Aorta (tissue), 5 donors: ENCODE measurements around the gene INPP5B. TPM values are rescaled to one million over a fixed set of nuclear protein-coding genes. Genes with fewer than 3 reads are reported as not detected.
A peak's percentile ranks its signal among the peaks of the same experiment; 100 is the strongest.
"Not testable (repeated sequence)": the region's sequence is repeated elsewhere in the genome, so short reads cannot be mapped to it uniquely, and the experiment has no call there.

Experiments used
- ATAC-seq: fragments of 200-7000 bp; cut with Tn5 transposase; one replicate; pipeline ENCODE4 v1.9.1; 2022; ENCODE audit warnings: moderate library complexity; ENCODE audit not compliant: low FRiP score
- DNase-seq, 2 donors: peaks; one replicate each; pipeline ENCODE4 v3.0.0-alpha.2; 2020
- H3K27ac ChIP-seq, 2 donors: one replicate each; pipeline ENCODE4 v1.5.1; 2013; ENCODE audit warnings: low read length in 2 of 2, mild to moderate bottlenecking in 2 of 2, moderate library complexity in 2 of 2, control low read depth in 1 of 2, inconsistent platforms in 1 of 2, low read depth in 1 of 2
- H3K27me3 ChIP-seq, 2 donors: one replicate each; pipeline ENCODE4 v1.6.1; 2013; ENCODE audit warnings: control low read depth in 1 of 2, low read length in 1 of 2, mild to moderate bottlenecking in 1 of 2, moderate library complexity in 1 of 2; ENCODE audit not compliant: insufficient read depth in 2 of 2, control insufficient read depth in 1 of 2
- H3K36me3 ChIP-seq, 2 donors: one replicate each; pipeline ENCODE4 v1.6.1; 2013; ENCODE audit warnings: control low read depth in 1 of 2, low read length in 1 of 2, mild to moderate bottlenecking in 1 of 2; ENCODE audit not compliant: insufficient read depth in 2 of 2, control insufficient read depth in 1 of 2
- H3K4me1 ChIP-seq, 2 donors: one replicate each; pipeline ENCODE4 v1.6.1; 2013; ENCODE audit warnings: low read length in 2 of 2, control low read depth in 1 of 2, mild to moderate bottlenecking in 1 of 2, moderate library complexity in 1 of 2; ENCODE audit not compliant: insufficient read depth in 2 of 2, control insufficient read depth in 1 of 2
- H3K4me3 ChIP-seq, 2 donors: one replicate each; pipeline ENCODE4 v1.5.1; 2013; ENCODE audit warnings: low read length in 2 of 2, control low read depth in 1 of 2, mild to moderate bottlenecking in 1 of 2
- H3K9me3 ChIP-seq: one replicate; pipeline ENCODE4 v1.6.1; 2013; ENCODE audit warnings: mild to moderate bottlenecking, low read length; ENCODE audit not compliant: control insufficient read depth
- WGBS, 2 donors: extraction: QIAGEN DNeasy Blood & Tissue Kit; methylation state at CpG; one replicate each; pipeline ENCODE4 v1.1.7; 2013; 5-methylcytosine and 5-hydroxymethylcytosine counted together
- intact Hi-C, 2 donors: fragments of 100-400 bp; cut with DNase I; formaldehyde crosslinking; loops; one replicate each; pipeline versions ENCODE4 v1.14.2 to v1.15.0; 2022
- polyA plus RNA-seq, 2 donors: library from polyadenylated mRNA; stranded (reverse); fragments of 200-250 nt; gene quantifications; one replicate each; pipeline ENCODE4 v1.2.3, GENCODE V29; 2013
- total RNA-seq, 2 donors: library from RNA; stranded (reverse); fragmentation: NEBNext Ultra II Directional; extraction: Animal tissue kit (Norgen Biotek cat#: 25700); gene quantifications; one replicate each; pipeline ENCODE4 v1.2.1, GENCODE V29; 2021
- donor health status: healthy with polysubstance abuse.
- donor health status: Bipolar disorder and iron deficiency.
- donor health status: DM: no; HTN: no; CAD: no.
- donor health status: DM: no; HTN: no; CAD: no.
- donor health status: DM: yes; HTN: yes; CAD: no.

The INPP5B gene
- total and polyA plus RNA-seq, 4 donors = 6.4 to 52.2 (median 33.3) TPM

- H3K9me3 ChIP-seq, intact Hi-C loops, ATAC-seq, DNase-seq, H3K4me3 ChIP-seq, H3K27me3 ChIP-seq, H3K36me3 ChIP-seq, H3K27ac ChIP-seq: not testable (repeated sequence)
- peaks cover 2 to 12% of the 10 kb centered on the region in 2 donors for H3K4me1 ChIP-seq
- WGBS, 2 donors = 85 to 93% methylated on average over 8 of the region's 8 CpGs
Observed at GRCh38 chr1:37910886-37911285, 36.0 kb downstream of the INPP5B start.

- H3K4me3 ChIP-seq, H3K9me3 ChIP-seq, ATAC-seq, H3K27me3 ChIP-seq, intact Hi-C loops, H3K4me1 ChIP-seq, H3K36me3 ChIP-seq, DNase-seq: not testable (repeated sequence)
- H3K27ac ChIP-seq = peak overlapping the region in 1 of 2 donors; percentile 25
- WGBS, 2 donors = 97 to 98% methylated on average over 10 of the region's 10 CpGs
Observed at GRCh38 chr1:37908531-37908930, 38.3 kb downstream of the INPP5B start.

DNA sequence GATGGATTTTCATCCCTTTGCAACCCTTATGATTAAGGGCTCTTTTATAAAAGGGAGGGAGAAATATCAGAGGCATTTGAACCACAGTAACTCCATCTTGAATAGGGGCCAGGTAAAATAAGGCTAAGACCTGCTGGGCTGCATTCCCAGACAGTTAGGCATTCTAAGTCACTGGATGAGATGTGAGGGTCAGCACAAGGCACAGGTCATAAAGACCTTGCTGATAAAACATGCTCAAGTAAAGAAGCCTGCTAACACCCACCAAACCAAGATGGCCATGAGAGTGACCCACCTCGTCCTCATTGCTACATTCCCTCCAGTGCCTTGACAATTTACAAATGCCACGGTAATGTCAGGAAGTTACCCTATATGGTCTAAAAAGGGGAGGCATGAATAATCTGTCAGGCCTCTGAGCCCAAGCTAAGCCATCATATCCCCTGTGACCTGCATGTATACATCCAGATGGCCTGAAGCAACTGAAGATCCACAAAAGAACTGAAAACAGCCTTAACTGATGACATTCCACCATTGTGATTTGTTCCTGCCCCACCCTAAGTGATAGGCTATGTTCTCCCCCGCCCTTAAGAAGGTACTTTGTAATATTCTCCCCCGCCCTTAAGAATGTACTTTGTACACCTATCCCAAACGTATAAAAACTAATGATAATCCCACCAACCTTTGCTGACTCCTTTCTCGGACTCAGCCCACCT is 39.3 kb downstream of the INPP5B start:
- intact Hi-C loops, H3K9me3 ChIP-seq, H3K4me3 ChIP-seq, H3K36me3 ChIP-seq, ATAC-seq, H3K4me1 ChIP-seq, H3K27me3 ChIP-seq, DNase-seq: not testable (repeated sequence)
- 69 to 72% methylated on average over 6 of the region's 6 CpGs for WGBS, 2 donors
- peak overlapping the region; percentile 23 to 74 for H3K27ac ChIP-seq

DNA sequence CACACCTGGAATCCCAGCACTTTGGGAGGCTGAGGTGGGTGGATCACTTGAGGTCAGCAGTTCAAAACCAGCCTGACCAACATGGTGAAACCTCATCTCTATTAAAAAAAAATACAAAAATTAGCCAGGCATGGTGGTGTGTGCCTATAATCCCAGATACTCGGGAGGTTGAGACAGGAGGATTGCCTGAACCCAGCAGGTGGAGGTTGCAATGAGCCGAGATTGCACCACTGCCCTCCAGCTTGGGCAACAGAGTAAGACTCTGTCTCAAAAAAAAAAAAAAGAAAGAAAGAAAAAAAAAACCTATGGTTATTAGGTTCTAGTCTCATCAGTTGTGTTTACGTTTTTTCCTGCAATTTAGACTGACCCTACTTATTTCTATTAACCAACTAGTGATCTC is 40.3 kb downstream of the INPP5B start:
- H3K4me3 ChIP-seq, H3K9me3 ChIP-seq, ATAC-seq, intact Hi-C loops, DNase-seq, H3K27me3 ChIP-seq, H3K4me1 ChIP-seq, H3K36me3 ChIP-seq: not testable (repeated sequence)
- 88 to 93% methylated on average over 3 of the region's 3 CpGs for WGBS, 2 donors
- peak overlapping the region in 1 of 2 donors; percentile 36 for H3K27ac ChIP-seq

DNA sequence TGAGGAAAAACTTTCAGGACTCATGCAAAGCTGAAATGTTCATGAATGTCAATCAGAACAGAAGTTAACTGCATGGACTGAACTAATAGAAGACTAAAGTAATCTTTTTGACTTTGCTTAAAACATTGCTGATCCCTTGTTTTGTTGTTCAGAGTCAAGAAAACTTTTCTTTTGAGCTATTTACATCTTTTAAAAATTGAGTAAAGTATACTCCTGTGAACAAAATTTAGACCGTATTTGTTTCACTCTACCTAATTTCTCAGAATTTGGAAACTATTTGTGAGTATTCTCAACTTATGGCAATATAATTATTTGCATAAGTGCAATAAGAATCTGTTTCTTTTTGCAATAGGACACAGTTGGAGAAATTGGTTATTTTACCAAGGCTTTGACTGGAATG is 41.1 kb downstream of the INPP5B start:
- peaks cover 0 to 2% of the 10 kb centered on the region in 2 donors for H3K4me1 ChIP-seq
- no peak overlapping the region for H3K27ac ChIP-seq
- no peaks in the 10 kb centered on the region for H3K9me3 ChIP-seq
- DNase-seq (no peak), ATAC-seq (no peak)
- intact Hi-C loops = no loop called here
- no peaks in the 10 kb centered on the region for H3K36me3 ChIP-seq
- no peaks in the 10 kb centered on the region for H3K27me3 ChIP-seq
- no peak overlapping the region for H3K4me3 ChIP-seq
- WGBS, 2 donors = 8 to 17% methylated on average over 1 of the region's 1 CpG

DNA sequence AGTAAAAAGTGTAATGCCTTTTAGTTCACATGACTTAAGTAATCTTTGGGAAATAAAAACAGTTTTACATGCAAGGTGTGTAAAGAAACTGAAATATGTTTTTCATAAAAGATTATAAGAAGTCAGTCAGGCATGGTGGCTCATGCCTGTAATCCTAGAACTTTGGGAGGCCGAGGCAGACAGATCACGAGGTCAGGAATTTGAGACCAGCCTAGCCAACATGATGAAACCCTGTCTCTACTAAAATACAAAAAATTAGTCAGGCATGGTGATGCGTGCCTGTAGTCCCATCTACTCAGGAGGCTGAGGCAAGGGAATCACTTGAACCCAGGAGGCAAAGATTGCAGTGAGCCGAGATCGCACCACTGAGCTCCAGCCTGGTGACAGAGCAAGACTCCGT is 42.9 kb downstream of the INPP5B start:
- H3K9me3 ChIP-seq, intact Hi-C loops, ATAC-seq: not testable (repeated sequence)

GRCh38 chr1:37902983-37903382 is 43.9 kb downstream of the INPP5B start:
- H3K4me1 ChIP-seq = peaks cover 0 to 2% of the 10 kb centered on the region in 2 donors
- intact Hi-C loops = no loop called here
- H3K27me3 ChIP-seq = no peaks in the 10 kb centered on the region
- no peak for ATAC-seq
- H3K9me3 ChIP-seq = no peaks in the 10 kb centered on the region
- H3K36me3 ChIP-seq = no peaks in the 10 kb centered on the region
- WGBS, 2 donors = 90 to 94% methylated on average over 5 of the region's 5 CpGs
- no peak overlapping the region for H3K4me3 ChIP-seq
- no peak for DNase-seq
- H3K27ac ChIP-seq = no peak overlapping the region

More for the DNA sequence above, 42.9 kb downstream of the INPP5B start:
- not testable (repeated sequence) for H3K36me3 ChIP-seq, H3K4me1 ChIP-seq, H3K4me3 ChIP-seq, H3K27ac ChIP-seq, DNase-seq, H3K27me3 ChIP-seq
- 87 to 91% methylated on average over 6 of the region's 6 CpGs for WGBS, 2 donors

DNA sequence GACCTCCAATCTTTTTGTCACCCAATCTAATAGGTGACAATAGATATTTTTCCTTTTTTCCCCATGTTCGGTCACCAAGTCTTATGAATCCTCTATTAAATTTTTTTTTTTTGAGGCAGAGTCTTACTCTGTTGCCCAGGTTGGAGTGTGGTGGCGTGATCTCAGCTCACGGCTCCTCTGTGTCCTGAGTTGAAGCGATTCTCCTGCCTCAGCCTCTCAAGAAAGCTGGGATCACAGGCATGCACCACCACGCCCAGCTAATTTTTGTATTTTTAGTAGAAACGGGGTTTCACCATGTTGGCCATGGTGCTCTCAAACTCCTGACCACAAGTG is 45.0 kb downstream of the INPP5B start:
- Histone ChIP-seq H3K36me3 (no peaks in the 10 kb centered on the region), H3K4me1 (no peaks in the 10 kb centered on the region), H3K27me3 (no peaks in the 10 kb centered on the region), H3K9me3 (no peaks in the 10 kb centered on the region), H3K4me3 (no peak overlapping the region), H3K27ac (no peak overlapping the region)
- DNase-seq (no peak), ATAC-seq (no peak)
- 96 to 98% methylated on average over 6 of the region's 6 CpGs for WGBS, 2 donors
- intact Hi-C loops = no loop called here

DNA sequence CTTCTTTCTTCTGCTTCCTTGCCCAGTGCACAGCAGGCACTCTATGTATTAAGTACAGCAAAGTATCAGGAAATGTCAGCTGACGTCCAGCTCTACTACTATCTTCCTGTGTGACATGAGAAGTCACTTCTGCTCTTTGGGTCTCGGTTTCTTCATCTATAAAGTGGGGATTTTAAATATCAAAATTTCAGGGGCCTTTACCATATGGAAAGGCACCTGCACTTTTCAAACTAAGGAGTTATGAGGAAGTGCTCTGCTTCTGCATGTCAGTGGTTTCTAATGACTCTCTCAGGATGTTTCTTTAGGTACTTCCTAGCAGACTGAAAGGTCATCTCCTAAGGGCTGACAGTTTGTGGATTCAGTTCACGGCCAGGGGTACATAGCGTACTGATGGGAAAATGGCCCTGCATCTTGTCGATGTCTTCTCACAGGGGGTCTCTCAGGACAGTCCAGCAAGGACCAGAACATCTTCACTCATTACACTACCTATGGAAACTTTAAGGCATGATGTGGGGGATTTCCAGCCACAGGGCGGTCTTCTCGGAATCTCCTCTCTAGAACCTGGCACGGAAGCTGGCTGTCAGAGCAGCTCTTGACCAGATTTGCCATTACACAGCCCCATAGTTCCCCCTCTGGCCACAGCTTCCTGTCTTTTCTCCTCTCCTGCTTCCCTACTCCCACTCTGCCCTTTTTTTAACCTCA is 45.5 kb downstream of the INPP5B start:
- no peaks in the 10 kb centered on the region for H3K27me3 ChIP-seq
- H3K27ac ChIP-seq = no peak overlapping the region
- H3K4me1 ChIP-seq = no peaks in the 10 kb centered on the region
- no peak for ATAC-seq
- no peaks in the 10 kb centered on the region for H3K36me3 ChIP-seq
- H3K9me3 ChIP-seq = no peaks in the 10 kb centered on the region
- intact Hi-C loops = no loop called here
- 88 to 92% methylated on average over 8 of the region's 8 CpGs for WGBS, 2 donors
- no peak for DNase-seq
- H3K4me3 ChIP-seq = no peak overlapping the region
